ENCODE results near the gene SELP. TPM values are rescaled to one million over a fixed set of nuclear protein-coding genes. Genes with fewer than 3 reads are reported as not detected.

The SELP gene
- total RNA-seq, 6 experiments from 2014 or later = not detected

GRCh38 chr1:169653873-169654272, 23.9 kb upstream of the SELP start:
- H3K27ac Mint-ChIP-seq = no peak overlapping the region
- no peaks in the 10 kb centered on the region for H3K9me3 Mint-ChIP-seq
- no peaks in the 10 kb centered on the region for H3K36me3 Mint-ChIP-seq (ENCODE audit: low read depth)
- no peak overlapping the region for H3K4me3 Mint-ChIP-seq
- DNase-seq = no peak
- TF ChIP-seq, protein P1, sequence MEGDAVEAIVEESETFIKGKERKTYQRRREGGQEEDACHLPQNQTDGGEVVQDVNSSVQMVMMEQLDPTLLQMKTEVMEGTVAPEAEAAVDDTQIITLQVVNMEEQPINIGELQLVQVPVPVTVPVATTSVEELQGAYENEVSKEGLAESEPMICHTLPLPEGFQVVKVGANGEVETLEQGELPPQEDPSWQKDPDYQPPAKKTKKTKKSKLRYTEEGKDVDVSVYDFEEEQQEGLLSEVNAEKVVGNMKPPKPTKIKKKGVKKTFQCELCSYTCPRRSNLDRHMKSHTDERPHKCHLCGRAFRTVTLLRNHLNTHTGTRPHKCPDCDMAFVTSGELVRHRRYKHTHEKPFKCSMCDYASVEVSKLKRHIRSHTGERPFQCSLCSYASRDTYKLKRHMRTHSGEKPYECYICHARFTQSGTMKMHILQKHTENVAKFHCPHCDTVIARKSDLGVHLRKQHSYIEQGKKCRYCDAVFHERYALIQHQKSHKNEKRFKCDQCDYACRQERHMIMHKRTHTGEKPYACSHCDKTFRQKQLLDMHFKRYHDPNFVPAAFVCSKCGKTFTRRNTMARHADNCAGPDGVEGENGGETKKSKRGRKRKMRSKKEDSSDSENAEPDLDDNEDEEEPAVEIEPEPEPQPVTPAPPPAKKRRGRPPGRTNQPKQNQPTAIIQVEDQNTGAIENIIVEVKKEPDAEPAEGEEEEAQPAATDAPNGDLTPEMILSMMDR (IDR thresholded peaks at IDR 0.05) = no peak
- H3K4me1 Mint-ChIP-seq (ENCODE audit: low read depth) = no peaks in the 10 kb centered on the region
- H3K27me3 Mint-ChIP-seq (ENCODE audit: insufficient read depth) = no peaks in the 10 kb centered on the region

DNA sequence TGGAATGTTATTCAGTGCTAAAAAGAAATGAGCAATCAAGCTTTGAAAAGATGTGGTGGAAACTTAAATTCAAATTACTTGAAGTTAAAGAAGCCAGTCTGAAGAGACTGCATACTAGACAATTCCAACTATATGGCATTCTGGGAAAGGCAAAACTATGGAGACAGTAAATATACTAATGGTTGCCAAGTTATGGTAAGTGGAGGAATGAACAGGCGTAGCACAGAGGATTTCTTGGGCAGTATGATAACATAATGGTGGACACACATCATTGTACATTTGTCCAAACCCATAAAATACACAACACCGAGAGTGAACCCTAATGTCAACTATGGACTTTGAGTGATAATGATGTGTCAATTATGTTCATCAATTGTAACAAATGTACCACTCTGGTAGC, 21.1 kb upstream of the SELP start:
- no peak for DNase-seq
- no peak overlapping the region for H3K27ac Mint-ChIP-seq
- TF ChIP-seq, protein P1 (IDR thresholded peaks at IDR 0.05) = no peak
- no peaks in the 10 kb centered on the region for H3K9me3 Mint-ChIP-seq
- no peak overlapping the region for H3K4me3 Mint-ChIP-seq
- no peaks in the 10 kb centered on the region for H3K4me1 Mint-ChIP-seq (ENCODE audit: low read depth)
- H3K27me3 Mint-ChIP-seq (ENCODE audit: insufficient read depth) = no peaks in the 10 kb centered on the region
- H3K36me3 Mint-ChIP-seq (ENCODE audit: low read depth) = no peaks in the 10 kb centered on the region

GRCh38 chr1:169650551-169650950, 20.6 kb upstream of the SELP start:
- Mint-ChIP-seq H3K4me1 (ENCODE audit: low read depth) (no peaks in the 10 kb centered on the region), H3K27ac (no peak overlapping the region), H3K36me3 (ENCODE audit: low read depth) (no peaks in the 10 kb centered on the region), H3K4me3 (no peak overlapping the region), H3K27me3 (ENCODE audit: insufficient read depth) (no peaks in the 10 kb centered on the region), H3K9me3 (no peaks in the 10 kb centered on the region)
- DNase-seq = no peak
- TF ChIP-seq, protein P1 (IDR thresholded peaks at IDR 0.05) = no peak

GRCh38 chr1:169648709-169649108, 18.8 kb upstream of the SELP start:
- no peak for DNase-seq
- peaks cover 2% of the 10 kb centered on the region; the same call in 1 of the 2 replicates for H3K27me3 Mint-ChIP-seq (ENCODE audit: insufficient read depth)
- H3K27ac Mint-ChIP-seq = no peak overlapping the region
- TF ChIP-seq, protein P1 (IDR thresholded peaks at IDR 0.05) = no peak
- no peaks in the 10 kb centered on the region for H3K4me1 Mint-ChIP-seq (ENCODE audit: low read depth)
- H3K36me3 Mint-ChIP-seq (ENCODE audit: low read depth) = no peaks in the 10 kb centered on the region
- H3K9me3 Mint-ChIP-seq = no peaks in the 10 kb centered on the region
- no peak overlapping the region for H3K4me3 Mint-ChIP-seq

- Mint-ChIP-seq H3K27me3 (ENCODE audit: insufficient read depth) (peaks cover 2% of the 10 kb centered on the region; the same call in 1 of the 2 replicates), H3K27ac (no peak overlapping the region), H3K4me3 (no peak overlapping the region), H3K9me3 (no peaks in the 10 kb centered on the region), H3K4me1 (ENCODE audit: low read depth) (no peaks in the 10 kb centered on the region), H3K36me3 (ENCODE audit: low read depth) (no peaks in the 10 kb centered on the region)
- DNase-seq = no peak
- TF ChIP-seq, protein P1 (IDR thresholded peaks at IDR 0.05) = no peak
Measured at GRCh38 chr1:169648187-169648586, 18.3 kb upstream of the SELP start.

- Mint-ChIP-seq H3K4me3 (no peak overlapping the region), H3K27ac (no peak overlapping the region), H3K36me3 (ENCODE audit: low read depth) (no peaks in the 10 kb centered on the region), H3K9me3 (no peaks in the 10 kb centered on the region), H3K4me1 (ENCODE audit: low read depth) (no peaks in the 10 kb centered on the region), H3K27me3 (ENCODE audit: insufficient read depth) (peaks cover 2% of the 10 kb centered on the region; the same call in 1 of the 2 replicates)
- DNase-seq = no peak
- TF ChIP-seq, protein P1 (IDR thresholded peaks at IDR 0.05) = no peak
Measured at GRCh38 chr1:169647512-169647911, 17.6 kb upstream of the SELP start.
